Stimulated activated naive B cell treated with anti-CD40 and anti-IgM and Interleukin-4, amounts not matched to agents 10 μg/mL and 1 μg/mL and 100 μg/mL, for 72 hours (primary cell): ENCODE measurements around the gene MRTFA.

Experiments used
- ATAC-seq, 2 donors: fragments of 150-1000 bp; cut with Tn5 transposase; replicated peaks; 2 replicates each; pipeline ENCODE4 v1.10.0; 2021; ENCODE audit warnings: moderate library complexity in 1 of 2
- DNase-seq: peaks from one replicate; pipeline ENCODE4 v3.0.0; 2021
- H3K27ac Mint-ChIP-seq: one replicate; pipeline ENCODE4 v1.8.0; 2022; ENCODE audit warnings: mild to moderate bottlenecking, mixed read lengths
- H3K27me3 Mint-ChIP-seq, 2 donors: one replicate each; pipeline ENCODE4 v1.8.0; 2022; ENCODE audit warnings: mixed read lengths in 2 of 2
- H3K36me3 Mint-ChIP-seq, 2 donors: one replicate each; pipeline ENCODE4 v1.8.0; 2022; ENCODE audit warnings: mixed read lengths in 2 of 2, mild to moderate bottlenecking in 1 of 2
- H3K4me1 Mint-ChIP-seq, 2 donors: one replicate each; pipeline ENCODE4 v1.8.0; 2022; ENCODE audit warnings: mixed read lengths in 2 of 2, mild to moderate bottlenecking in 1 of 2
- H3K4me3 Mint-ChIP-seq, 2 donors: one replicate each; pipeline ENCODE4 v1.8.0; 2022; ENCODE audit warnings: mild to moderate bottlenecking in 2 of 2, mixed read lengths in 2 of 2, moderate library complexity in 1 of 2
- H3K9me3 Mint-ChIP-seq, 2 donors: one replicate each; pipeline ENCODE4 v1.8.0; 2022; ENCODE audit warnings: mixed read lengths in 2 of 2, mild to moderate bottlenecking in 1 of 2

MRTFA gene

GRCh38 chr22:40493441-40493840 is 143.1 kb downstream of the MRTFA start:
- ATAC-seq (no peak), DNase-seq (no peak)
- Mint-ChIP-seq H3K9me3 (no peaks in the 10 kb centered on the region), H3K4me1 (peaks cover 24 to 49% of the 10 kb centered on the region in 2 donors), H3K27ac (peak overlapping the region; percentile 85), H3K36me3 (peaks cover 3 to 11% of the 10 kb centered on the region in 2 donors), H3K27me3 (no peaks in the 10 kb centered on the region), H3K4me3 (no peak overlapping the region)

DNA sequence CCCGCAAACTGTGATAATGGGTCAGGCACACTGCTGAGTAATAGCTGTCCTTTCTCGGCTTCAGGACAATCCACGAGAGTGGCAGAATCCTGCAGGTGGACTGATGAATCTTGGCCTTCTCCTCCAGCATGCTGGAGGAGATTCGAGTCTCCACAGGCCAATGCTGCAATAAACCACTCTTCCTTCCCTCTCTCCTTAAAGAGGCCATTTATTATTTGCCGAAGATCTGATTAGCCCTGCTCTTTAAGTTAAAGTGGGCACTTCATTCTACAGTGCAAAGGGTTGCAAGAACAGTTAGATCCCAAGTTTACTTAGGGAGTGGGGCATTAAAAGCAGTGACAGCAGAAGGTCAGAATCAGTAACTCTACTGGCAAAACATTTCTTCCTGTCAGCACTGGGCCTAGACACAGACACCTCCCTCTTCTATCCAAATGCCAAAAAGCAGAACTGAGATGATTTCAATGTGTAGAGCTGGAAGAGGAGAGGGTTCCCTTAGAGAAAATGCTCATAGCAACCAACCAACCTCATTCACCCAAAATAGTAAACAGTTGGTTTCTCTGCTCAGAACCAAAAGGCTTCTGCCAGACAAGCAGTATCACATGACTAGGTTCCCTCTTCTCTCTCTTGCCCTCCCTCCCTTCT is 144.4 kb downstream of the MRTFA start:
- peak; percentile 98 for ATAC-seq
- DNase-seq, result peak; percentile 51
- Mint-ChIP-seq H3K9me3 (no peaks in the 10 kb centered on the region), H3K4me3 (peak overlapping the region; percentile 53 to 55), H3K36me3 (peaks cover 2 to 8% of the 10 kb centered on the region in 2 donors), H3K27me3 (no peaks in the 10 kb centered on the region), H3K4me1 (peaks cover 26 to 48% of the 10 kb centered on the region in 2 donors), H3K27ac (peak overlapping the region; percentile 85)

GRCh38 chr22:40487663-40488249 is 148.8 kb downstream of the MRTFA start:
- Mint-ChIP-seq H3K27ac (no peak overlapping the region), H3K4me1 (peaks cover 14 to 26% of the 10 kb centered on the region in 2 donors), H3K27me3 (no peaks in the 10 kb centered on the region), H3K9me3 (no peaks in the 10 kb centered on the region), H3K4me3 (no peak overlapping the region), H3K36me3 (peaks cover 4 to 6% of the 10 kb centered on the region in 2 donors)
- ATAC-seq (no peak), DNase-seq (no peak)

DNA sequence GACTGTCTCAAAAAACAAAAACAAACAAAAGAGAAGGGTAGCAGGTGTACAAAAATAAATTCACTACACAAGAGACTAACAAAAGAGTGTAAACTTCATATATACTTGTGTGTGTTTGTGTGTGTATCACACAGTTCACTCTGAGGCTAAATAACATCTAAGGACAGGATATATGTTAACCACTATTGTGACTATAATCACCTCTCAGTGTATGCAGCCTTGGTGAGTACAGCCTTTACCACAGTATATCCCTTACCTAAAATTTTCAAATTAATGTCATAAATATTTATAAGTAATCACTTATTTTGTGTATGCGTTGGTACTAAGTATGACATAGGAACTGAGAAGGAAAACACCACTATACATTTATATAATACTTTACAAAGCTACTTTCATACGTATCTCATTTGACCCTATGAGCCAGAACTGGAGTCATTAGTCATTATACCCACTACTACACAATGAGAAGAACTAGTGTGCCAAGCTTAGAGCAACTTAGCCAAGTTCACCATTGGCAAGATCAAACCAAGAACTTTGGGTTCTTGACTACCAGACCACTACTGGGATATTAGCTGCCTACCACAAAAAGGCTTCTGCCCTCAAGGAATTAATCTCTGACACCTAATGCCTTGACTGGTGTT is 149.4 kb downstream of the MRTFA start:
- Mint-ChIP-seq H3K4me1 (peaks cover 10 to 19% of the 10 kb centered on the region in 2 donors), H3K4me3 (no peak overlapping the region), H3K27me3 (no peaks in the 10 kb centered on the region), H3K27ac (no peak overlapping the region), H3K9me3 (no peaks in the 10 kb centered on the region), H3K36me3 (peaks cover 4 to 6% of the 10 kb centered on the region in 2 donors)
- ATAC-seq (no peak), DNase-seq (no peak)

- Mint-ChIP-seq H3K4me3 (no peak overlapping the region), H3K27ac (no peak overlapping the region), H3K36me3 (peaks cover 4 to 10% of the 10 kb centered on the region in 2 donors), H3K27me3 (no peaks in the 10 kb centered on the region), H3K4me1 (peaks cover 5 to 8% of the 10 kb centered on the region in 2 donors), H3K9me3 (no peaks in the 10 kb centered on the region)
- no peak for DNase-seq
- no peak for ATAC-seq
These were observed 150.5 kb downstream of the MRTFA start for GRCh38 chr22:40485813-40486667.

GRCh38 chr22:40484906-40485669 is 151.4 kb downstream of the MRTFA start:
- no peak overlapping the region for H3K27ac Mint-ChIP-seq

GRCh38 chr22:40482886-40483285 is 153.6 kb downstream of the MRTFA start:
- Mint-ChIP-seq H3K27me3 (no peaks in the 10 kb centered on the region), H3K27ac (no peak overlapping the region), H3K4me3 (no peak overlapping the region), H3K36me3 (peaks cover 4 to 10% of the 10 kb centered on the region in 2 donors), H3K9me3 (no peaks in the 10 kb centered on the region), H3K4me1 (peaks cover 6% of the 10 kb centered on the region in 2 donors)
- ATAC-seq (no peak), DNase-seq (no peak)

More at GRCh38 chr22:40484906-40485669, 151.4 kb downstream of the MRTFA start:
- H3K4me3 Mint-ChIP-seq, result no peak overlapping the region
- DNase-seq (no peak), ATAC-seq (no peak)
- no peaks in the 10 kb centered on the region for H3K27me3 Mint-ChIP-seq
- no peaks in the 10 kb centered on the region for H3K9me3 Mint-ChIP-seq
- peaks cover 4 to 10% of the 10 kb centered on the region in 2 donors for H3K36me3 Mint-ChIP-seq
- peaks cover 5 to 6% of the 10 kb centered on the region in 2 donors for H3K4me1 Mint-ChIP-seq

- Mint-ChIP-seq H3K27me3 (no peaks in the 10 kb centered on the region), H3K36me3 (peaks cover 4 to 10% of the 10 kb centered on the region in 2 donors), H3K4me1 (peaks cover 4 to 6% of the 10 kb centered on the region in 2 donors), H3K4me3 (no peak overlapping the region), H3K9me3 (no peaks in the 10 kb centered on the region), H3K27ac (no peak overlapping the region)
- DNase-seq (no peak), ATAC-seq (no peak)
These were observed 154.1 kb downstream of the MRTFA start for GRCh38 chr22:40482391-40482790.

DNA sequence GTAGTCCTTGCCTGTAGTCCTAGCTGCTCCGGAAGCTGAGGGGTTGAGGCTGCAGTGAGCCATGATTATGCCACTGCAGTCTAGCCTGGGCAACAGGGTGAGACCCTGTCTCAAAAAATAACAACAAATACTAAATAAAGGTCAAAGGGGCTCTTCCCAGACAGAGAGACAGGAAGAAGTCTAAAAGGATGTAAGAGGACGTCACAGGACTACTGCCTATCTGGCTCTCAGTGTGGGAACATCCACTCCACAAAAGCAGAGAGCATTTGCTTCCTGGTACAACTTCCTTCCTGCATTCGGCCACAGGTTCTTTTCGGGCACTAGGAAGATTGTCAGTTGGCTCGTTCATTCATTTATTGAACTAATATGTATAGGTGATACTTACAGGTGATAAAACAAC is 155.5 kb downstream of the MRTFA start:
- no peak overlapping the region for H3K27ac Mint-ChIP-seq
- ATAC-seq (no peak), DNase-seq (no peak)
- H3K36me3 Mint-ChIP-seq, result peaks cover 7 to 10% of the 10 kb centered on the region in 2 donors
- no peak overlapping the region for H3K4me3 Mint-ChIP-seq
- H3K27me3 Mint-ChIP-seq, result no peaks in the 10 kb centered on the region
- H3K9me3 Mint-ChIP-seq, result no peaks in the 10 kb centered on the region
- H3K4me1 Mint-ChIP-seq, result peaks cover 4 to 6% of the 10 kb centered on the region in 2 donors

GRCh38 chr22:40479887-40480538 is 156.5 kb downstream of the MRTFA start:
- Mint-ChIP-seq H3K4me1 (peaks cover 4 to 6% of the 10 kb centered on the region in 2 donors), H3K36me3 (peaks cover 4% of the 10 kb centered on the region in 2 donors), H3K27ac (no peak overlapping the region), H3K4me3 (no peak overlapping the region), H3K9me3 (no peaks in the 10 kb centered on the region), H3K27me3 (no peaks in the 10 kb centered on the region)
- no peak for ATAC-seq
- no peak for DNase-seq

DNA sequence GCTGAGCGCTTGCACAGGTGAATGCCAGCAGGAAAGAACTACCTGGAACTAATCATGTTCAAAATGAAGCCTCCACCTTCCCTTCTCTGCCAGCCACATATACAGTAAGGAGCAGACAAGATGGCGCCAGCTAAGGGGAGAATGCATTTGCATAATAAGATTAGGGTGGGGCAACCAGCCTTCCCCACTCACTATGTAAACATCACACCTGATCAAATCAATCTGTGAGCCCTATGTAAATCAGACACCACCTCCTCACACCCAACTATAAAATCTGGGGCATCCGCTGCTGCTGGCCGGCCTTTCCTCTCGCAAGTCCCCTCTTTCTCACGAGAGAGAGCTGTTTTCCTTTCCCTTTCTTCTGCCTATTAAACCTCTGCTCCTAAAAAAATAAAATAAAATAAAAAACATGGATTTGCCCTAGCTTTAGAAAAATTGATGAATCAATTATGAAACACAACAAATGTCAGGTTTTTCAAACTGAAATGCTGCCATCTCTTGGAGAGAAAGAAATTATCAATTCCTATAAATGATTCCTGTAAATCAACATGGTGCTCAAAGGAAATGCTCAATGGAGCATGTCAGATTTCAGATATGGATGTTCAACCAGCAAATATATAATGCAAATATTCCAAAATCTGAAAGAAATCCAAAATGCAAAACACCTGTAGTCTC is 157.3 kb downstream of the MRTFA start:
- peaks cover 6 to 7% of the 10 kb centered on the region in 2 donors for H3K4me1 Mint-ChIP-seq
- no peak for ATAC-seq

DNA sequence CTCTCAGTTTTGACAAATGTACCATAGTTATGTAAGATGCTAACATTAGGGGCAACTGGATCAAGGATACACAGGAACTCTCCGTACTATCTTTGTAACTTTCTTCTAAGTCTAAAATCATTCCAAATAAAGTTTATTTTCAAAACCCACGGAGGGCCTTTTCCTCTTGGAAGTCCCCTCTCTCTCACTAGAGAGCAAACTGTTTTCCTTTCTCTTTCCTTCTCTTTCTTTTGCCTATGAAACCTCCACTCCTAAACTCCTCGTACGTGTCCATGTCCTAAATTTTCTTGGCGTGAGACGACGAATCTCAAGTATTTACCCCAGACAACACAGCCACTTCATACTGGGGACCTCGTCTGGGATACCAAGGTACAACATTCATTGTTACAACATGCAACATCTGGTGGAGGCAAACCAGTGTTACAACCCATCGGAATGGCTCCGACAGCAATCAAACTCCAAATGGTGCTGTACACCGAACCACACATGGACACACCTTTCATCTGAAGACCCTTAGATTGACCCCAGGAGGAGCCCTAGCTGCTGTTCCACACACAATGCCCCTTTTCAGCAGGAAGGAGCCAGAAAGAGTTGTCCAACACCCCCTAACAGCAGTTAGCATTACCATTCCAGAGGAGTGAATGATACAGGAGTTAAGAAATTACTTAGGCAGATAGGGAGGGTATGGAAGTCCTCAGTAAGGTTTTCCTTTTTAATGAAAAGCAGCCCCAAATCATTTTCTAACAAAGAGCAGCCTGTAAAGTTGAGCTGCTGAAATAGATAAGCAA is 158.0 kb downstream of the MRTFA start:
- no peak for ATAC-seq
- H3K36me3 Mint-ChIP-seq, result peaks cover 4 to 7% of the 10 kb centered on the region in 2 donors
- H3K9me3 Mint-ChIP-seq, result no peaks in the 10 kb centered on the region
- no peak overlapping the region for H3K4me3 Mint-ChIP-seq
- H3K27ac Mint-ChIP-seq, result no peak overlapping the region
- no peak for DNase-seq
- H3K27me3 Mint-ChIP-seq, result no peaks in the 10 kb centered on the region
- H3K4me1 Mint-ChIP-seq, result peaks cover 6 to 7% of the 10 kb centered on the region in 2 donors

More for the DNA sequence above, 157.3 kb downstream of the MRTFA start:
- no peaks in the 10 kb centered on the region for H3K27me3 Mint-ChIP-seq
- H3K4me3 Mint-ChIP-seq, result no peak overlapping the region
- H3K36me3 Mint-ChIP-seq, result peaks cover 4 to 7% of the 10 kb centered on the region in 2 donors
- no peak overlapping the region for H3K27ac Mint-ChIP-seq
- no peak for DNase-seq
- H3K9me3 Mint-ChIP-seq, result no peaks in the 10 kb centered on the region
